HG02798 (cell line): Measurements from ENCODE around the gene ATP13A3.

ENCODE experiments used
- ATAC-seq: cut with Tn5 transposase; IDR thresholded peaks from one replicate; pipeline ENCODE4 v1.9.1; 2021; ENCODE audit warnings: mild to moderate bottlenecking; ENCODE audit not compliant: unreplicated experiment, poor library complexity

Gene ATP13A3

GRCh38 chr3:194481525-194482195 is 5.1 kb downstream of the ATP13A3 start:
- ATAC-seq: no peak

- no peak for ATAC-seq
Measured at GRCh38 chr3:194481103-194481502, 5.7 kb downstream of the ATP13A3 start.

- no peak for ATAC-seq
Measured at GRCh38 chr3:194476784-194477183, 10.0 kb downstream of the ATP13A3 start.

- ATAC-seq: no peak
Measured at GRCh38 chr3:194475978-194476377, 10.8 kb downstream of the ATP13A3 start.

- ATAC-seq: no peak
Measured at GRCh38 chr3:194475138-194475932, 11.5 kb downstream of the ATP13A3 start.

GRCh38 chr3:194474675-194475074 is 12.1 kb downstream of the ATP13A3 start:
- ATAC-seq: no peak

- ATAC-seq: peak; percentile 81
Measured at GRCh38 chr3:194472290-194472920, 14.4 kb downstream of the ATP13A3 start.

GRCh38 chr3:194471863-194472262 is 14.9 kb downstream of the ATP13A3 start:
- ATAC-seq: peak; percentile 7

GRCh38 chr3:194470615-194471014 is 16.2 kb downstream of the ATP13A3 start:
- no peak for ATAC-seq

GRCh38 chr3:194469977-194470376 is 16.8 kb downstream of the ATP13A3 start:
- ATAC-seq: no peak

- ATAC-seq: no peak
Measured at GRCh38 chr3:194468086-194468485, 18.7 kb downstream of the ATP13A3 start.

- no peak for ATAC-seq
Measured at GRCh38 chr3:194466761-194467356, 19.9 kb downstream of the ATP13A3 start.

GRCh38 chr3:194465920-194466570 is 20.8 kb downstream of the ATP13A3 start:
- peak; percentile 39 for ATAC-seq

GRCh38 chr3:194465246-194465645 is 21.6 kb downstream of the ATP13A3 start:
- no peak for ATAC-seq

GRCh38 chr3:194464692-194465091 is 22.1 kb downstream of the ATP13A3 start:
- ATAC-seq: no peak

- no peak for ATAC-seq
Measured at GRCh38 chr3:194462936-194463335, 23.9 kb downstream of the ATP13A3 start.

GRCh38 chr3:194460566-194460965 is 26.2 kb downstream of the ATP13A3 start:
- no peak for ATAC-seq

- ATAC-seq: no peak
Measured at GRCh38 chr3:194458131-194458530, 28.7 kb downstream of the ATP13A3 start.

- ATAC-seq: no peak
Measured at GRCh38 chr3:194455481-194455880, 31.3 kb downstream of the ATP13A3 start.

GRCh38 chr3:194450341-194450740 is 36.5 kb downstream of the ATP13A3 start:
- ATAC-seq: no peak
